Measurements from ENCODE around the gene CNFN.

Gene CNFN, protein sequence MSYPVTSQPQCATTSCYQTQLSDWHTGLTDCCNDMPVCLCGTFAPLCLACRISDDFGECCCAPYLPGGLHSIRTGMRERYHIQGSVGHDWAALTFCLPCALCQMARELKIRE

DNA sequence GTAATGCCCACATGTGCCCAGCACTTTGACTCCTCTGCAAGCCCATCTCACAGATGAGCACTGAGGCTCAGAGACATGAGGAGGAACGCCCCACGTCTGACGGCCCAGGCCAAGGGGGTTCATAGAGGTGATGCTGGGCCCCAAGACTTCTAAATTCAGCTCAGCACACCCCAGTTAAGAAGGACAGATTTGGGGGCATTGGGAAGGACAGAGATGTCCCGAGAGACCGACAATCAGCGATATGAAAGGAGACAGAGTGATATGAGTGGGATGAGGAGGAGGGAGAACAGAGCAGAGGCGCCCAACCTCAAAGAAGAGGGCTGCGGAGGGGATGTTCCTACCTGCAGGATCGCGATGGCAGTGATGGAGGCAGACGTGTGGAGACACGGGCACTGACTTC is at the start of gene CNFN:
CNFN (minus strand) TSS at position 399 of the 400 bp plus-strand sequence. CDS start 1,260 bp downstream, outside the sequence.
- no peak for DNase-seq (ENCODE audit: low read depth in 2 of 2)

DNA sequence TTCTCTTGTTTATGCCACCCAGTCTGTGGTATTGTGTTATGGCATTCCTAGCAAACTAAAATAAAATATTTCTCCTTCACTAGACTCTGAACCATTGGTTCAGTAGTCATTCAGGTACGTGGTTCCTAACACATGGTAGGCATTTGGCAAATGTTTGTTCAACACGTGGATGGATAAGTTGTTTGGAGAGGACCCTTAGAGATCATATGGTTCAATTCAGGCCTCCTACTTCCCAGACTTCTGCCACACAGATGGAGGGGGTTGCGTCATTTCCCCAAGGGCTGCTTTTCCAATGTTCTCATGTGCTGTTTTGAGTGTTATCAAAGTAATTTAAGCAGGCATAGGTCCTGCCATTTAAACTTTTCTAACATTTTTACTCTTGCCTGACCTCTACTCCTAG is 45.9 kb upstream of the CNFN start:
- no peak for DNase-seq (ENCODE audit: low read depth in 2 of 2)

DNA sequence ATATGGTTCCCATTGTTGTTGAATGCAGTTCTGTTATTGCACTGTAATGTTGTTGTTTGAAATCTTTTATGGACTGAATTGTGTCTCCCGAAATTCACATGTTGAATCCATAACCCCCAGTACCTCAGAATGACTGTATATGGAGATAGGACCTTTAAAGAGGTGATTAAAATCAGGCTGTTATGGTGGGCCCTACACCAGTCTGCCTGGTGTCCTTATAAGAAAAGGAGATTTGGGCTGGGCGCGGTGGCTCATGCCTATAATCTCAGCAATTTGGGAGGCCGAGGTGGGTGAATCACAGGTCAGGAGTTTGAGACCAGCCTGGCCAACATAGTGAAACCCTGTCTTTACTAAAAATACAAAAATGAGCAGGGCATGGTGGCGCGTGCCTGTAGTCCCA is 45.2 kb upstream of the CNFN start:
- no peak for DNase-seq (ENCODE audit: low read depth in 2 of 2)

DNA sequence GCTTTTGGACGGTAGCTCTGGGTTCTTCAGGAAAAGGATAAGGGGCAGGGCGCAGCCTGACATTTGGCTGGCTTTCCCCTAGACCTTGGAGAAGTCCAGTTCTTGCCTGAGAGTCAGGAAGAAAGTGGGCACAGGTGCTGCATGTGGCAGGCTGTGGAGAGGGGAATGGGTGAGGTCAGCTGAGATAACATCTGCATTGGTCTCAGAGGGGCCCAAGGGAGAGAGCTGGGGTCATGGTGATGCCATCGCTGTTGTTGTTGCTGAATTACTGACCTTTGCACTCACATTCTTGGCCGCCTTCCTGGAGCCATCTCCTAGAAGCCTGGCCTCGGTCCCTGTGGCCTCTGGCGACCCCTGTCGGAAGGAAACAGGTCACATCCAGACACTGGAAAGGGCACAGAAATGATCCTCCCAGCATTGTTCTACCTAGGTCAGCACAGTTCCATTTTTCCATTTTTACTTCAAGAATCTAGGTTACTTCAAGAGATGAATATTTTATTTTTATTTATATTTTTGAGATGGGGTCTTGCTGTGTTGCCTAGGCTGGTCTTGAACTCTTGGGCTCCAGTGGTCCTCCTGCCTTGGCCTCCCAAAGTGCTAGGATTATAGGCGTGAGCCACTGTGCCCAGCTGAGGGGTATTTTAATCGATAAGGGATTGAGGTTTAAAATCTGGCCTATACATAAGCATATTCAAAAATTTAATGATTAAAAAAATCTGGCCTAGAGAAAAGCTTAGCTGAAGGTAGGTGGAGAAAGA is 43.6 kb upstream of the CNFN start:
- DNase-seq (ENCODE audit: low read depth in 2 of 2): peak; percentile 17 to 34

DNA sequence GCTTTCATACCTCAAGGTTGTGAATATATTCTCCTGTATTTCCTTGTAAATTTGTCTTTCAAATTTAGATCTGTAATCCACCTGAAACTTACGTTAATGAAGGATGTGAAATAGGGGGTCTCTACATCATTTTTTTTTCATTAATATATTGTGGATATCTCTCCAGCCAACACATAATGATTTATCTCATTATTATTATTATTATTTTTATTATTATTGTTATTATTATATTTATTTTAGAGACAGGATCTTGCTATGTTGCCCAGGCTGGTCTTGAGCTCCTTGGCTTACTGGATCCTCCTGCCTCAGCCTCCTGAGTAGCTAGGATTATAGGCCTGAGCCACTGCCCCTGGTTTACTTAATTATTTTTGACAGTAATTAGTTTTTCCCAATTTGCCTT is 41.4 kb upstream of the CNFN start:
- no peak for DNase-seq (ENCODE audit: low read depth in 2 of 2)

DNA sequence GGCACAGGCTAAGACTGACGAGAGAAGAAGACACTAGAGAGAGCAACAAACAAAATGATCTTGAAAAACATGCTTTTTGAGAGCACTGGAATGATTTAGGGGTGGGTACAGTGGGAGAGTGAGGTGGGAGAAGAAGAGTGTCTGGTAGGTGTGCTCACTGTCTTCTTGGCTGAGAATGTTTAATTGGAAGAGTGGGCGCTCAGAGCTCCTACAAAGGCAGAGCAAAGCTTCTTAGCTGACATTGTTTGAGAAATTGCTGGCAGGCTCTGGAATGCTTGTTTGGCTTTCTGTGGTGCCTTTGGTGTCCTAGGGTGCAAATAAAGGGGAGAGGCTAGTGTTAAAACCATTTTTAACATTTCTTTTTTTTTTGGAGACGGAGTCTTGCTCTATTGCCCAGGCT is 38.6 kb upstream of the CNFN start:
- DNase-seq (ENCODE audit: low read depth in 2 of 2): no peak

DNA sequence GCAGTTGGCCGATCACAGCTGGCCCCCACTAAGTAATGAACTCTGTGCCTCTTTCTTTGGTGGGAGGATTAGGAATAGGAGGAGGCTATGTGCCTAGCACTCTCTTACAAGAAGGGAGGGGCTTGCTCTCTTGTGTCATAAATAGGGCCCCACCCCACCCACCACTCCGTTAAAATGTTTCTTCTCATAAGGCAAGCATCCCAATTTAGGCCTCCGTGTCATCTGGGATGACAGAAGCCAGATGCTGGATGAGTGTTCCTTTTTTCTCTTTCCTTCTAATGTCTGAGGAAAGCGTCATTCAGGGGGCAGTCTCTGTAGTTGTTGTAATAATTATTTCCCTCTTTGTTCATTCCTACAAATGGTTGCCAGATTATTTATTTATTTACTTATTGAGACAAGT is 37.2 kb upstream of the CNFN start, which contains the start of gene LIPE:
LIPE (minus strand) TSS at position 76 of the 400 bp plus-strand sequence. CDS start 239 bp downstream, outside the sequence.
- DNase-seq (ENCODE audit: low read depth in 2 of 2): no peak

DNA sequence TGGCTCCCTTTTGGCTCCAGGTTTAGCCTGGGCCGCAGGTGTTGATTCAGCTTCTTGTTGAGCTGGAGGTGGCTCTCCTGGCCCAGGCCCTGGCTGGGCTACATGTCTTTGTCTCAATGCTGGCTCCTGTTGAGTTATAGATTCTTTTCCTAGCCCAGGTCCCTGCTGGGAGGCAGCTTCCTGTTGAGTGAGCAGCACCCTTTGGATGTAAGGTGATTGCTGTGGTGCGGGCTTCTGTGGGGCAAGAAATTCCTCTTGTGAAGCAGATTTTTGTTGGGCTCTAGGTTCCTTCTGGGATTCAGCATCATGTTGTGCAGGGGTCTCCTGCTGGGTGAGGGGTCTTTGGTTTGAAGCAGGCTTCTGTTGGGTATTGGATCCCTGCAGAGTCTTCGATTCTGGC is 36.5 kb upstream of the CNFN start:
- no peak for DNase-seq (ENCODE audit: low read depth in 2 of 2)

DNA sequence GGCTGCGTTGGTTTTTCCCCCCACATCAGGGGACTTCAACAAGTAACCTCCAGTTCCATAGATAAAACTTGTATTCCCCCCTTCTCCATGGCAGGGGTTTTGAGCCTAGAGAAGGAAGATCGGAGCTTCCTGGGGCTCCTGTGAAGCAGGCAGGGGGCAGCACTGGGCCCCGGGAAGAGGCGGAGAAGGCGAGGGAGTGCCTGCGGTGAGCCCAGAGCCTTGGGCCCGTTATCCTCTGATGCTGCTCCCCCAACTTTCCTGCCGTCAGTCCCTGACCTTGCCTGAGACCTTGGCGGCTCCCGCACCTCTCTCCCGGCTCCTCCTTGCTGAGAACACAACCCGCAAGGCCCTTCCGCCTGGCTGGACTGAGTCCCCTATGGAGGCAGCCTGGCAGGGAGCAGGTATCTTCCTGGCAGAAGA is 34.6 kb upstream of the CNFN start:
- no peak for DNase-seq (ENCODE audit: low read depth in 2 of 2)

DNA sequence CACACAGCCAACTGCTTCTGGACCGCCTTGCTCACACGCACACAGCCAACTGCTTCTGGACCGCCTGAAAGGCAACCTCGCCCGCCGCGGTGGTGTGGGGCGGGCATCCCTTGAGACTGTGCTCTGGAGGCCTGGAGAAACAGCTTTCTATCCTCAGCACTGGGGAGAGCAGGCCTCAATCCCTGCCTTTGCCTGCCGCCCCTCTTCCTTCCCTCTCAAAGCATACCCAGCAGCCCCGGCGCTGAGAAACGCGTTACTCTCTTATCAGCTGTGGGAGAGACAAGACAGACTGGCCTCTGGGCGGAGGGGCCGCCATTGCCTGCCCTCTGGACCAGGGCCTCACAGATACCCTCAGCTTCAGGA is 34.2 kb upstream of the CNFN start:
- no peak for DNase-seq (ENCODE audit: low read depth in 2 of 2)

DNA sequence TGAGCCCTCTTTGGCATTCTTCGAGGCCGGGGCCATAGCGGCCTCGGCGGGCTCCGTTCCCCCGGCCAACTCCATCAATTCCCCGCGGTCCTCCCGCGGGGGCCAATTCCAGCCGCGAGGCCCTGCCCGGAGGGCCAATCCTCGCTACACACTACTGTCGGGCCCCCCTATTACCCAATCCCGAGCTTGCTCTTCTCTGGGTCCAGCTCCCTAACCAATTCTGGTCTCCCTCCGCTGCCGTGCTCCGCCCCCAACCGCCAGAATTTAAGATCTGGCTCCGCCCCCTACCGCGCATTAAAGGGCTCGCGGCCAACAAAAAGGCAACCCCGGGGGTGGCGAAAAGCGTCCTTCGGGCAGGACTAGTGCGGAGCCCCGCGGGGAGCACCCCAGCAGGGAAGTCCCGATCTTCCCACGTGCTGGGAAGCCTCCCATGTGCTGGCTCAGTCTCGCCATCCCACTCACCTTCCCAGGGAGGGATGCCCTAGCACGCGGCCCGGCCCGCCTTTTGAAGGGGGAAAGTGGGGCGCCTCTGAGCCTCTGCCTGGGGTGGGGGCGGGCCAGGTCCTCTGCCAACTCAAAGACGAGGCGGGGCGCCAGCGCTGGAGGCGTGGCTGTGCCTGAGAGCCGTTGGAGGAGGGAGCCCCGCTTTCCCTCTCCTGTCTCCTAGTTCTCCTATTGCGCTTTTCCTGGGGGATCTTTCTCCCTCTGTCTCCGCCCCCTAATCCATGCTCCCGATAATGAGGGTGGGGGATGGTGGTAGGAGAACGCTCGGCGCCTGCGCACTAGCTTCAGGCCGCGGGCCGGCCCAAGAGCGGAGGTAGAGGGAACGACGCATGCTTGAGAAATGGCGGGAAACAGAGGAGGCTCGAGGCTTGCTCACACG is 33.6 kb upstream of the CNFN start:
- DNase-seq (ENCODE audit: low read depth in 2 of 2): peak; percentile 81 to 89

DNA sequence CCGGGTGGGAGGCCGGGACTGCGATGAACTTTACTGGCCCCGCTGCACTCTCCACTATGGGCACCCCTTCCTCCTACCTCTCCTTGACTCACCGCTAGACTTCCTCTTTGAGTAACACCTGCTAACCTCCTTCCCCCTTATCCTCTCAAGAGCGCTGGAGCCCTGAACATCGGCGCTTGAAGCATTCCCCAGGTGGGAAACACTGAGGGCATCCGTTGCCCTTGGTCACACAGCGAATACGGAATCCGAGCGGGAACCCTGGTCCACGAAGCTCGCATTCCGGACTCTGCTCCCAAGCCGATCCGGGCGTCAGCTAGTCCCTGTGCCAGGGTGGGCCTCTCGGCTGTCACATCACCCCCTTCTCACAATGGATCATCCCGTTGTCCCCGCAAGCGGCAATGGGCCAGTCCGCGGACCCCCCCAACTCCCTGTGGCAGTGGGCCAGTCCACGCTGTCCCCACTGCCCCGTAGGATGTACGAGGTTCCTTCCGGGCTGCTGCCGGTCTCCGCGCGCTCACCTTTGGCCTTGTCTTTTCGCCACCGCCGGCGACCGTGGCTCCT is 32.9 kb upstream of the CNFN start:
- DNase-seq (ENCODE audit: low read depth in 2 of 2): peak; percentile 23 to 28

DNA sequence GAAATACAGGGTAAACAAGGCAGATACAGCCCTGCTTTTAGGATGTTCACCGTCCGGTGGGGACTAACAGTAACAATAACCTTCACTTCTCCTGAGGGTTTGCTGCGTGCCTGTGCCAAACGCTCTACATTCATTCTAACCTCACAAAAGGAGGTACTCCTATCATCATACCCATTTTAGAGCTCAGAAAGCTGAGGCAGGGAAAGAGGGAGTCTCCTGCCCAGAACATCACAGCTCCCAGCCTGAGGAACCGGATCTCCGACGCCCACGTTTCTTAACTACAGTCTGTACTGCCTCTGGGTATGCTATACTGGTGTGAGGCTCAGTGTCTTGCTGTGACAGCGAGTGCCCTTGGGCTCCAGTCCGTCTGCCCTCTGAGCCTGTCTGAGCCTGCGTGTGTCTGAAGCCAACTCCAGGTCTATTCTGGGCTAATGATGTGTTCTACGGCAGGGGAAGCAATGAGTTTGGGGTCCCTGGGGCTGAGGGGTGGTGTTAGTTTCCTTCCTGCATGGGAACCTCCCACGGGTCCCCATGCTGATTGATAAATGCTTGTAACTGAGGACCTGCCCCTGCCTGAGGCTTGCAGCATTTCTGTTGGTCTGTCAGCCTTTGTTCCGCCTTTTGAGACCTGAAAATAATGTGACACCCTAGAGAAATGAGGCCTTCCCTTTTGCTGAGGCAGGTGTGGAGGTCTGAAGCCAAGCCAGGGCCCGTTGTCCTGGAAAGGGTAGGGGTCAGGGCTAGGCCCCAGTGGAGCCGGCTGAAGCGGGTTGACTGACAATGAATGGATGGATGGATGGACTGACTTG is 32.2 kb upstream of the CNFN start:
- DNase-seq (ENCODE audit: low read depth in 2 of 2): no peak

DNA sequence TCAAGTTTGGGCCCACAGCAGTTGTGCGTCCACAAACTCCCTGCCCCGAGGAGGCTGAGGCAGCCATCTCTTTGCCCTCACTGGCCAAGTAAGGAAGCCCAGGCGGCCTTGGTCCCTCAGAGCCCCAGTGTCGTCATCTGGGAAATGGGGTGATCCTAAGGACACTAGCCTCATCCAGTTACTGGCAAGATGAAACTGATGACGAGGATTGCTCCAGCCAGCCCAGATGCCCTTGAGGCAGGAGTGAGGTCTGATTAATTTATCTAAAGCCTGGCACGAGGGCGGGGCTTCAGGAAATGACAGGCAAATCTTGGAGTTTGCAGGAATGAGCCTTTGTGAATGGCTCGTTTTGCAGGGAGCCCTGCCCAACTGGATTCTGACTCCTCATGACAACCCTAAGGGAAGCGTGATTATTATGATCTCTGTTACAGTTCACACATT is 31.5 kb upstream of the CNFN start:
- no peak for DNase-seq (ENCODE audit: low read depth in 2 of 2)

DNA sequence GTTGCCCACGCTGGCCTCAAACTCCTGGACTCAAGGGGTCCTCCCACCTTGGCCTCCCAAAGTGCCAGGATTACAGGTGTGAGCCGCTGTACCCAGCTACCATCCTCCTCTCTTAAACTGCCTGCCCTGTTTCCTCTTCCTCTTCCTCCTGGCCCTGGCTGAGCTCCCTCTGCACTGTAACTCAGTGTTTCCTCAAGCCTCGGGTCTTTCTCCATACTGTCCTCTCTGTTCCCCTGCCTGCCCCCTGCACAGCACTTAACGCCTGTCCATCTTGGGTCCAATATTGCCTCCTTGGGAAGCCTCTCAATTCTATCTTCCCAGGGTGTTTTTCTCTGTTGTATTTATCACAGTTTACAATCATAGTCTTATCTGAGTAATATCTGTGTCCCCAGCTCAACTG is 31.0 kb upstream of the CNFN start:
- DNase-seq (ENCODE audit: low read depth in 2 of 2): no peak

DNA sequence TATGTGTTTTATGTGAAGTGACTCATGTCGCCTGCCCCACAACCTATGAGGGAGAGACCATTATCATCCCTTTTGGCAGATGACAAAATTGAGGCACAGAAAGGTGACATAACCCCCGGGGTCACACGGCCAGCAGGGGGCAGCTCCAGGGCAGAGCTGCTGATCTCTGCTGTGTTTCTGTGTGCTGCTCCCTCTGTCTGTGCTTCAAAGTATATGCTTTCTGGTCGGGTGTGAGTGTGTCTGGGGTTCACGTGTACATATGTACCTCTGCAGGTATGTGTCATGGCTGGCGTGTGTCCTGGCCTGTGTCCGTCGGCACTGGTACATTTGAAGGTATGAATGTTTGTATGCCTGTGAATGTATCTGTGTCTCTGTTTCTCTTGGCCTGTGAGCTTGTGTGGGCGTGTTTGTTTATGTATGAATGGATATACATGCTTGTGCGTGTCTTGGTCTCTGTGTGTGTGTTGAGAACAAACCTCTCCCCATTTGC is 30.0 kb upstream of the CNFN start:
- DNase-seq (ENCODE audit: low read depth in 2 of 2): peak; percentile 70 to 72

DNA sequence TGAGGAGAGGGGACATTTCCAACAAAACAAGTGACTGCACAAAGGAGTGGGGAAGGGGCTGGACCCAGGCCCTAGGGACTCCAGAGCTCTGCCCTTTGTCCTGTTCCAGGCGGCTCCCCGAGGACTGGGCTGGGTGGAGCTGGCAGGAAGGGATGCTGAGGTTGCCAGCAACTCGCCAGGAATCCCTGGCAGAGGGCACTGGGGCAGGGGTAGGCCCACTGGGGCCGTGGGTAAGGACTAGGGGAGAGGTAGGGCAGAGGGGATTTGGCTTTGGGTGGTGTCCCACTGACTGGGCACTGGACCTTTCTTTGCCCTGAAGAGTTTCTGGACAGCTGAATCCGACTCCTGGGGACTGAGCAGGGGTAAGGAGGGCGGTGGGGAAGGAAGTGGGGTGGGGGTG is 29.2 kb upstream of the CNFN start:
- DNase-seq (ENCODE audit: low read depth in 2 of 2): no peak

DNA sequence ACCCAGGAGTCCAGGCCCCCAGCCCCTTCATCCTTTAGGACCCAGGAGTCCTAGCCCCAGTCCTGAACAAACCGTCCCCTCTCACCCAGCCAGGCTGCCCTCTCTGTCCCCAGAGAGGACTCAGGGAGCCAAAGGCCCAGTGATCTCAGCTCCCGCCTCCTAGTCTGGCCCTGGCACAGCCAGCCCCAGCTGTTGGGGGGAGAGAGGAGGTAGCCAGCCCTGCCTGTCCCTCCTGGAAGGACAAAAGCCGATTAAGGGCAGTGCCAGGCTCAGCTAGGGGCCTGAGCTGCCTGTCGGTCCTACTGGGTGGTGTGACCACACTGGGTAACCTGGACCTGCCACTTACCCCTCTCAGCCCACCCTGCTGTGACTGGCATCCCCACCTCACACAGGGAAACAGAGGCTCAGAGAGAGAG is 22.6 kb upstream of the CNFN start:
- no peak for DNase-seq (ENCODE audit: low read depth in 2 of 2)

DNA sequence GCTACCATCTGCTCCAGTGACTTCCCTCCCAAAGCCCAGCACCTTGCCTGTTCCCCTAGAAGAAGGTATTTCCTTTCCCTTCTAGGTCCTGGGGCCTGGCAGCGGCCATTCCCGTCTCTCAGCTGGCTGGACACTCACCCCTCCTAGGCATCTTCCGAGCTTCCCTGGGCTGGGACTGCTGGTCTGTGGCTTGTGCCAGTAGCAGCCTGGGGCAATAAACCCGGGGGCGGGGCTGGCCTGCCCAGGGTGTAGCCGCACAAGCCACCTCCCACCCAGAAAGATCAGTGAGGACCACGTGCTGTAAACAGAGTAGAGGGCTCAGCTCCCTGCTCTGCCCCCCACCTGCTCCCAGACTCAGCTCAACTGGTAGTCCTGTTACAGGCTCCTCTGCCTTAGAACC is 22.1 kb upstream of the CNFN start:
- DNase-seq (ENCODE audit: low read depth in 2 of 2): no peak

DNA sequence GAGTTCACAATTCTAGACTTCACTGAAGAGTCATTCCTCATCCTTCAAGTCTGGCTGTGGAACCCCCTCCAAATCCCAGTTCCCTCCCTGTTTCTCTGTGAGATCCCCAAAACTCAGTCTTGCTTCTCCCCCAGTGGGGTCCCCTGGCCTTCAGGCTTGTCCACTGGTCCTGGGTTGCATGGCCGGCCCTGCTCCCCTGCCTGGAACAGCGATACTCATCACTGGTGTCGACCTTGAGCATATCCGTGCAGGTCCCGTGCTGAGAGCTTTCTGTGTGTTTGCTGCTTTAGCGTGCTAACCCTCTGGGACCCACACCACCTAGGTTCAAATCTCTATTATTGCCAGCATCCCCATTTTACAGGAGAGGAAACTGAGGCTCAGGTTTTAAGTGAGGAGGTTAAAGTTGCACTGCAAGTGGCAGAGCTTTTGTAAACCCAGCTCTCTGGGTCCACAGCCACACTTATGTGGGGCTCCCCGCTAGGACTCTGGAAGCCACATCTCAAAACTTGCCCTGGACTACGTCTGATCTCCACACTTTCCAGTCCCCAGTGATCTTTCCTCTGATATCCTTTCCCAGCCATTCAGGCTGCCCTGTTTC is 21.6 kb upstream of the CNFN start:
- DNase-seq (ENCODE audit: low read depth in 2 of 2): no peak

DNA sequence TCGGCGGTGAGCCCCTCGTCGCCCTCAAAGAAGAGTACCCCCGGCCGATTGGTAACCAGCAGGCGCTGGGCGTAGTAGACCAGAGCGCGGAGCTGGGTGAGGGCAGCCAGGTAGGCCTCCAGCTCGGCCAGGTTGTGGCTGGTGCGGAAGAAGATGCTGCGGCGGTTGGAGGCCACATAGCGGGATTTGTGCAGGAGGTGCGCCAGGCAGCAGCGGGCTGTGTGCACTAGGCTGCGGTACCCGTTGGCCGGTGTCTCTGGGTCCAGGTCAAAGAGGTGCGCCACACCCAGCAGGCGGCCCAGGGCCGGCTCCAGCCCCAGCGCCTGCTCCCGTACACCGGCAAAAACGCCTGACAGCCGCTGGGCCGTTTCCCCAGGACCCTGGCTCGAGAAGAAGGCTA is 20.3 kb upstream of the CNFN start:
- DNase-seq (ENCODE audit: low read depth in 2 of 2): no peak

Data from stimulated activated CD8-positive, alpha-beta memory T cell treated with anti-CD3 and anti-CD28 coated beads, Interleukin-15, amount 100 ng/mL, for 48 hours (primary cell).